ENCODE measurements around the gene MRPL2.
A peak's percentile ranks its signal among the peaks of the same experiment; 100 is the strongest.
"Not testable (repeated sequence)": the region's sequence is repeated elsewhere in the genome, so short reads cannot be mapped to it uniquely, and the experiment has no call there.

The MRPL2 gene

GRCh38 chr6:43052225-43052841 is 6.9 kb downstream of the MRPL2 start:
- no peak for DNase-seq

- DNase-seq, result no peak
These were observed 8.3 kb downstream of the MRPL2 start for GRCh38 chr6:43050981-43051380.

- no peak for DNase-seq
These were observed 11.2 kb downstream of the MRPL2 start for GRCh38 chr6:43047998-43048397.

- DNase-seq, result no peak
These were observed 13.8 kb downstream of the MRPL2 start for GRCh38 chr6:43045371-43045930.

- DNase-seq, result no peak
These were observed 15.9 kb downstream of the MRPL2 start for GRCh38 chr6:43043310-43043709.

GRCh38 chr6:43041475-43041874 is 17.8 kb downstream of the MRPL2 start:
- not testable (repeated sequence) for DNase-seq

GRCh38 chr6:43040542-43041257 is 18.5 kb downstream of the MRPL2 start:
- no peak for DNase-seq

GRCh38 chr6:43038727-43039126 is 20.5 kb downstream of the MRPL2 start:
- DNase-seq, result no peak

- DNase-seq, result no peak
These were observed 21.5 kb downstream of the MRPL2 start for GRCh38 chr6:43037706-43038105.

GRCh38 chr6:43037197-43037596 is 22.0 kb downstream of the MRPL2 start:
- DNase-seq, result no peak

- no peak for DNase-seq
These were observed 22.5 kb downstream of the MRPL2 start for GRCh38 chr6:43036712-43037111.

- DNase-seq, result no peak
These were observed 23.6 kb downstream of the MRPL2 start for GRCh38 chr6:43035495-43036194.

GRCh38 chr6:43034190-43034525 is 25.1 kb downstream of the MRPL2 start:
- DNase-seq, result no peak

- no peak for DNase-seq
These were observed 25.6 kb downstream of the MRPL2 start for GRCh38 chr6:43033496-43034189.

GRCh38 chr6:43032326-43032725 is 26.9 kb downstream of the MRPL2 start:
- DNase-seq, result no peak

- no peak for DNase-seq
These were observed 30.1 kb downstream of the MRPL2 start for GRCh38 chr6:43029120-43029519.

GRCh38 chr6:43026365-43026764 is 32.9 kb downstream of the MRPL2 start:
- DNase-seq, result no peak

- DNase-seq, result no peak
These were observed 34.8 kb downstream of the MRPL2 start for GRCh38 chr6:43024436-43024835.

- peak; percentile 80 for DNase-seq
These were observed 37.8 kb downstream of the MRPL2 start, which contains the start of gene RRP36 for GRCh38 chr6:43021270-43022047. Gene RRP36 (plus strand): TSS chr6:43021623. CDS start chr6:43021655, 32 bp downstream.

GRCh38 chr6:43020847-43021246 is 38.4 kb downstream of the MRPL2 start:
- DNase-seq, result no peak

GRCh38 chr6:43020052-43020705 is 39.1 kb downstream of the MRPL2 start:
- DNase-seq, result no peak

- no peak for DNase-seq
These were observed 40.1 kb downstream of the MRPL2 start for GRCh38 chr6:43019152-43019551.
